Body of pancreas (tissue), 4 donors: ENCODE measurements around the gene CFAP46. TPM values are rescaled to one million over a fixed set of nuclear protein-coding genes. Genes with fewer than 3 reads are reported as not detected.
A peak's percentile ranks its signal among the peaks of the same experiment; 100 is the strongest.

ENCODE experiments used
- ATAC-seq: fragments of 150-250 bp; one replicate; pipeline ENCODE4 v1.9.1; 2016
- DNase-seq, 4 donors: peaks; one replicate each; pipeline ENCODE4 v3.0.0-alpha.2; 2019
- H3K27ac ChIP-seq, 4 donors: fragments of 200-600 bp; sonication (generic); 1 replicate in 3 of 4; 2 replicates in 1 of 4; pipeline versions ENCODE4 v1.5.1 to v1.6.1; 2016 to 2019; ENCODE audit warnings: mild to moderate bottlenecking in 1 of 4, mixed read lengths in 1 of 4, moderate library complexity in 1 of 4
- H3K27me3 ChIP-seq, 2 donors: fragments of 200-600 bp; sonication (generic); one replicate each; pipeline ENCODE4 v1.6.0; 2016; ENCODE audit warnings: mild to moderate bottlenecking in 1 of 2
- H3K36me3 ChIP-seq, 2 donors: fragments of 200-600 bp; sonication (generic); replicated peaks in 1 of 2; 2 replicates each; pipeline ENCODE4 v1.5.1; 2016; ENCODE audit warnings: low read depth in 2 of 2; ENCODE audit not compliant: insufficient read depth in 1 of 2
- H3K4me1 ChIP-seq: fragments of 200-600 bp; sonication (generic); one replicate; pipeline ENCODE4 v1.6.0; 2016
- H3K4me3 ChIP-seq, 2 donors: fragments of 200-600 bp; sonication (generic); 1 replicate in 1 of 2; 2 replicates in 1 of 2; pipeline ENCODE4 v1.5.1; 2016 to 2019
- H3K9me3 ChIP-seq, 3 donors: fragments of 200-600 bp; sonication (generic); 1 replicate in 2 of 3; 2 replicates in 1 of 3; pipeline ENCODE4 v1.5.1; 2016
- CTCF ChIP-seq, 7 experiments: fragments of 450-650 bp in 4 of 7; fragments of 200-600 bp in 3 of 7; sonication (generic) in 3 of 7; IDR thresholded peaks; one replicate each; pipeline ENCODE4 v1.5.1; 2016 to 2019; ENCODE audit warnings: antibody characterized with exemption in 7 of 7
- POLR2A ChIP-seq, 3 donors: fragments of 450-650 bp; IDR thresholded peaks; one replicate each; pipeline ENCODE4 v1.6.1; 2016; ENCODE audit warnings: antibody characterized with exemption in 3 of 3, mild to moderate bottlenecking in 2 of 3
- WGBS, 2 donors: methylation state at CpG; one replicate each; pipeline ENCODE4 v1.1.5; 2017; 5-methylcytosine and 5-hydroxymethylcytosine counted together
- intact Hi-C: fragments of 100-400 bp; cut with DNase I; formaldehyde crosslinking; loops from one replicate; pipeline ENCODE4 v1.15.1; 2023
- total RNA-seq, 2 donors: library from RNA; depleted of rRNA; stranded (reverse); fragments of >200 nt; gene quantifications; one replicate each; pipeline ENCODE4 v1.1.0, GENCODE V29; 2016

CFAP46 gene
- total RNA-seq, 2 donors from 2014 or later: 0.33 to 0.52 TPM

GRCh38 chr10:132885451-132886210 is 56.7 kb downstream of the CFAP46 start:
- H3K27ac ChIP-seq: no peak overlapping the region
- DNase-seq (peak in 1 of 4 donors; percentile 2), ATAC-seq (no peak)
- no peaks in the 10 kb centered on the region for H3K36me3 ChIP-seq
- no peaks in the 10 kb centered on the region for H3K4me1 ChIP-seq
- no peak overlapping the region for H3K4me3 ChIP-seq
- no peaks in the 10 kb centered on the region for H3K9me3 ChIP-seq
- intact Hi-C loops: no loop called here
- TF ChIP-seq CTCF (IDR thresholded peaks at IDR 0.05): no peak
- no peak for TF ChIP-seq POLR2A (IDR thresholded peaks at IDR 0.05)
- no peaks in the 10 kb centered on the region for H3K27me3 ChIP-seq
- WGBS, 2 donors: 65 to 81% methylated on average over 12 to 28 of the region's 31 CpGs

- Histone ChIP-seq H3K36me3 (no peaks in the 10 kb centered on the region), H3K27me3 (no peaks in the 10 kb centered on the region), H3K4me1 (no peaks in the 10 kb centered on the region), H3K9me3 (no peaks in the 10 kb centered on the region), H3K4me3 (no peak overlapping the region), H3K27ac (no peak overlapping the region)
- peak in 1 of 4 donors; percentile 4 for DNase-seq
- no peak for TF ChIP-seq POLR2A (IDR thresholded peaks at IDR 0.05)
- no peak for TF ChIP-seq CTCF (IDR thresholded peaks at IDR 0.05)
- ATAC-seq: no peak
- 66 to 82% methylated on average over 14 to 28 of the region's 28 CpGs for WGBS, 2 donors
- intact Hi-C loops: no loop called here
Measured at GRCh38 chr10:132884691-132885271, 57.6 kb downstream of the CFAP46 start.

- DNase-seq: peak in 1 of 4 donors; percentile 0
- Histone ChIP-seq H3K27me3 (no peaks in the 10 kb centered on the region), H3K4me1 (no peaks in the 10 kb centered on the region), H3K27ac (no peak overlapping the region), H3K36me3 (no peaks in the 10 kb centered on the region), H3K4me3 (no peak overlapping the region), H3K9me3 (no peaks in the 10 kb centered on the region)
- ATAC-seq: no peak
- TF ChIP-seq CTCF (IDR thresholded peaks at IDR 0.05): no peak
- TF ChIP-seq POLR2A (IDR thresholded peaks at IDR 0.05): no peak
- 51 to 63% methylated on average over 5 to 18 of the region's 18 CpGs for WGBS, 2 donors
- intact Hi-C loops: no loop called here
Measured at GRCh38 chr10:132884041-132884440, 58.3 kb downstream of the CFAP46 start.

GRCh38 chr10:132883391-132883881 is 58.9 kb downstream of the CFAP46 start:
- no peak for TF ChIP-seq POLR2A (IDR thresholded peaks at IDR 0.05)
- TF ChIP-seq CTCF (IDR thresholded peaks at IDR 0.05): no peak
- Histone ChIP-seq H3K27me3 (no peaks in the 10 kb centered on the region), H3K4me3 (no peak overlapping the region), H3K9me3 (no peaks in the 10 kb centered on the region), H3K4me1 (no peaks in the 10 kb centered on the region), H3K27ac (no peak overlapping the region), H3K36me3 (no peaks in the 10 kb centered on the region)
- intact Hi-C loops: no loop called here
- WGBS, 2 donors: 53 to 60% methylated on average over 15 to 20 of the region's 20 CpGs
- ATAC-seq: no peak
- DNase-seq: peak in 1 of 4 donors; percentile 1
